GM18951 (cell line): Measurements from ENCODE around the gene DPAGT1.
"Not testable (repeated sequence)": the region's sequence is repeated elsewhere in the genome, so short reads cannot be mapped to it uniquely, and the experiment has no call there.

Experiments
- POLR2A ChIP-seq: IDR thresholded peaks from 4 replicates; pipeline ENCODE4 v1.6.1; 2011; ENCODE audit warnings: mild to moderate bottlenecking; ENCODE audit not compliant: insufficient read length, insufficient read depth; ENCODE audit errors: extremely low read depth
- in situ Hi-C: fragments of 300-500 bp; cut with MboI; formaldehyde crosslinking; loops from one replicate; pipeline ENCODE4 v1.12.0; 2022; ENCODE audit warnings: low sequenced_read_pairs, mixed read lengths, inconsistent platforms; ENCODE audit not compliant: unreplicated experiment

Gene DPAGT1

DNA sequence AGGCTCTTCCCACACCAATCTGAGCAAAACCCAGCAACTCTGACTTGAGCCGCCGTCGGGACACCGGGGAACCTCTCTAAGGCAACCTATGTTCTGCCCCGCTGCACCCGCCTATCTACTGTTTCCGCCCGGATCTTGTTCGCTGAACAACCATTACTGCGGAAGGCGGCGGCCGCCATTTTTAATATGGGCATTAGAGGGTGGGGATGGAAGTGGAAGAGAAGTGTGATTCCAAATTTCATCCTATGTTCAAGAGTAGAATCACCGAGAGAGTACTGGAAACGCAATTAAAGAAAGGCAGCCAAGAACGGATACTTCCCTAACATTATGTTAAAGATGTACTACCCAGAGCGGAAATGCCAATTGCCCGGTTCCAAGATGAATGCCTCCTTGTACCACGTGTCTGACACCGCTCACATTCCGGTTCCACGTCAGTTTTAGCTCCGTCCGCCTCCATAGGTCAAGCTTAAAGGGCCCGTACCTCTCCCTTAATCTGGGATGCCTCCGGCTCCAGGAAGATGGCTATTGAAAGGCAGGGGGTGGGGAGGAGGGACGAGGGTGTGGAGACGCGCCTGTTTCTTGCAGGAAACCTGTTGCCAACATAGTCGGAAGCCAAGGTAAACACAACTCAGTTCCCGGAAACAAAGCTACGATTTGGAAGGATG is at the start of gene DPAGT1:
TSS of gene DPAGT1 (minus strand) at position 95 of the 665 bp plus-strand sequence. CDS start 198 bp downstream, outside the sequence.
- TF ChIP-seq POLR2A, result no peak
- in situ Hi-C loops, result no loop called here

DNA sequence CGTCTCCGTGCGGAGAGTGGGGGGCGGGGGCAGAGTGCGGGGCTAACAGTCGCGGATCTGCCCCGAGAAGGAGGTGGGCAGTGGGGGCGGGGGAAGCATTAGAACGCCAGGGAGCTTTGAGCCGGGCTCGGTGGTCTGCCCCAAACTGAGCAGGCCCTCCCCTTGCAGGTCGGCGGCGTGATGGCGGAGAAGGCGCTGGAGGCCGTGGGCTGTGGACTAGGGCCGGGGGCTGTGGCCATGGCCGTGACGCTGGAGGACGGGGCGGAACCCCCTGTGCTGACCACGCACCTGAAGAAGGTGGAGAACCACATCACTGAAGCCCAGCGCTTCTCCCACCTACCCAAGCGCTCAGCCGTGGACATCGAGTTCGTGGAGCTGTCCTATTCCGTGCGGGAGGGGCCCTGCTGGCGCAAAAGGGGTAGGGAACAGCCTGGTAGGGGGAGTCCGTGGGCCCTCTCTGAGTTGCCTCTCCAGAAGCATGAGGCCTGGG is 48.2 kb upstream of the DPAGT1 start:
- in situ Hi-C loops, result no loop called here
- no peak for TF ChIP-seq POLR2A

DNA sequence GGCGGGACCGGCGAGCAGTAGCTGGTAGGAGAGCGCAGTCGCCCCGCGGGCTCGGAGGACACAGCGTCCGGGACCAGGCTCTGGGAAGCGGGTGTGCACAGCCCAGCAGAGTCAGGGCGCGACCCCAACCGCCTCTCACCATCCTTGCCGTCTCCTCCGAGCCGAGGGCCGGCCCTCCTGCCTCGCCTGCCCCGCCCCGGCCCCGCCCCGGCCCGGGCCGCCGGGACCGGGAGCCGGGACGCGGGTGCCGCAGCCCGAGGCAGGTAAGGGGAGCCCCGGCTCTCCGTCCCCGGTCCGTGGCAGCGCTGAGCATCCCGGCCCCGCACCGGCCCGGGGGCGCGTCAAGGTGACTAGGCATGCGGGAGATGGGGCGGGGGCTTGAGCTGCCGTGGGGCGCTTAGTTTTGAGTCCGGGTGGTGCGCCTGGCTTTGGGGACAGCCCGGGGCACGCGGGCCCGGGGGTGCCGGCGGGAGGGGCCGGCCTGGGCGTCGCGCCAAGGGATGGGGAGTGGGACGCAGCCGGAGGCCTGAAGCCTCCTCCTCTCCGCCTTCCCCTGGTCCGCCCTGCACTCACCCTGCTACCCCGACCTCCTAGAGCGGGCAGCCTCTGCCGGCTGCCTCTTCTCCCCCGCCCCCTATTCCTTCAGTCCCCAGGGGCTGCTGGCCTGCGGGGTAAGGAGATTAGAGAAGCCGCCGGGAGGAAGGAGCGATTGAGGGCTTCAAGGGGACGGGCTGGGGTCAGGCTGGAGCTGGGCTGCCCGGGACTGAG is 47.5 kb upstream of the DPAGT1 start, which contains the start of gene ABCG4:
TSS of gene ABCG4 (plus strand) at position 35 of the 768 bp plus-strand sequence. CDS start 914 bp downstream, outside the sequence.
- no peak for TF ChIP-seq POLR2A
- in situ Hi-C loops, result no loop called here

DNA sequence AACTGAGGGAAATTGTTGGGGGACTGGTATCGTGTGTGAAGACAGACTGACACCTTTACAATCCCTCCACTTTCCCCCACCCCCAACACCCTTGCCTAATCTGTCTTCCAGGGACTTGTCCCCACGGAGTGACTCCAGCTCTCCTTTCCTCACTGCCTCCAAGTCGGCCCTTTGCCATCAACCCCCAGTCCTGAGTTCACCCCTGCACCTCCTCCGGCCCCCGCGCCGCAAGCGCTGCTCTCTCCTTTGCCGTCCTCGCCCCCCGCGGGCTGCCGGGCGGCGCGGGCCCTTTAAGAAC is 47.0 kb upstream of the DPAGT1 start:
- in situ Hi-C loops, result no loop called here
- no peak for TF ChIP-seq POLR2A

DNA sequence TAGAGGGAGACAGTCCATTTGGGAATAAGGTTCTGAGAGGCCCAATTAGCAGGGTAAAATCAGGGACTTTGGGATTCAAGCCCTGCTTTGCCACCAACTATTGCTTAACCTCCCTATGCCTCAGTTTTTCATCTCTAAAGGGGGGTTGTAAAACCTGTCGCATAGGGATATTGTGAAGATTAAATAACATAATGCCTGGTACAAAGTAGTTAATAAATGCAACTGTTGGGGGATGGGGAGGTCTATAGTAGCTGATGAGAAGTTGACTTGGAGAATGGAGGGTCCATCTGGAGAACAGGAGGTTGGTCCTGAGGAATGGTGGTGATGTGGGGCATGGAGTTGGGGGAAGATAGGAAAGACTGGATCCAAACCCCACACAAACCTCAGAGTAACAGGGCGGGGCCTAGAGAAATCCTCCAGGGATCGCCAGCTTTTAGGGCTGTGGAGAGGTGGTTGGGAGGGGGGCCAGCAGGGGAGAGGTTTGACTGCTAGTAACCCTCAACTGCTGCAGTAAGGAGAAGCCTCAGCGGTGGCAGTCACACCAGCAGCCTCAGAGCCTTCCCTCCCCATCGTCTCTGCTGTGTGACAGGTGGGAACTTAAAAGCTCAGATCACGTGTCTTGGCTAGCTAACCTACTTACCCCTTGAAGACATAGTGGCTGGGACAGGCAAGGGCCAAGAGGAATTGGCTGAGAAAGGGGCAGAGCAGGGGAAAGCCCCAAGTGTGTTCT is 46.1 kb upstream of the DPAGT1 start:
- in situ Hi-C loops, result no loop called here
- no peak for TF ChIP-seq POLR2A

DNA sequence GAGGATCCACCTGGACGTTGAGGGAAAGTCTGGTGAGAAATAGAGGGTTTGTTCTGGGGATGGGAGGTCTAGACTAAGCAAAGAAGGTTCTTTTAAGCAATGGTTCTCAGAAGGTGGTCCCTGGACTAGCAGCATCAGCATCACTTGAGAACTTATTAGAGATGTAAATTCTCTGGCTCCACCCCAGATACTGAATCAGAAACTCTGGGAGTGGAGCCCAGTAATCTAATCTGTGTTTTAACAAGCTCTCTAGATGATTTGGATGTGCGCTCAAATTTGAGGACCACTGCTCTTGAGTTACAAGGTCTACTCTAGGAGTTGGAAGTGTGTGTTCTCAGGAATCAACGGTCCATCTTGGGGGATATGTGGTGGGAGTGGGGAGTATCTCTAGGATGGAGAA is 43.9 kb upstream of the DPAGT1 start:
- TF ChIP-seq POLR2A, result no peak
- in situ Hi-C loops, result no loop called here

DNA sequence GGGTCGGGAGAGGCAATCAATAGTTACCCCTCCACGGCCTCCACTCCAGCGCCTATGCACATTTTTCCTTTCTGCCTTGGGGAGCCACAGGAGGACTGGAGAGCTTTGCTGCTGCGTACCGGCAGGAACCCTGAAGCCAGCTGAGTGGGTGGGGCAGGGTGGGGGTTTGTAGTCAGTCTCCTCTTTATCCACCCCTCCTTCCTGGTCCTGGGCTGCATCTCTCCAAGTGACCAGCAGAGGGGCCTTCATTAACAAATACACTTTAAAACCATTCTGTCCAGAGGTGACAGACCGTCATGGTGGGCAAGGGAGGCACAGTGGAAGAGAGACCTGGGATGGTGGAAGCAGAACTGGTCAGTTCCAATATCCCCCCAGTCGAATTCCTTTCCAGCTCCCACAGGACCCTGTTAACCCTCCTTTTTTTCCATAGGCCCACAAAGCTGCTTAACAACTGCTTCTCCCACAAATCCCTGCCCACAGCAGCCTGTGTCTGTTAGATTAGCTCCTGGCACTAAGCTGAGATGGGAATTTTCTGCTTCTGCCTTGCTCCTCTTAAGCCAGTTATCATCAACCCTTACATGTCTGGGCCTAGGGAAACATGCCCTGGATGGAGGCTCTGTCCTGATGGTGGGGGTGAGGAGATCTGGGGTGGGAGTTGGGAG is 43.3 kb upstream of the DPAGT1 start:
- in situ Hi-C loops, result no loop called here
- TF ChIP-seq POLR2A, result no peak

DNA sequence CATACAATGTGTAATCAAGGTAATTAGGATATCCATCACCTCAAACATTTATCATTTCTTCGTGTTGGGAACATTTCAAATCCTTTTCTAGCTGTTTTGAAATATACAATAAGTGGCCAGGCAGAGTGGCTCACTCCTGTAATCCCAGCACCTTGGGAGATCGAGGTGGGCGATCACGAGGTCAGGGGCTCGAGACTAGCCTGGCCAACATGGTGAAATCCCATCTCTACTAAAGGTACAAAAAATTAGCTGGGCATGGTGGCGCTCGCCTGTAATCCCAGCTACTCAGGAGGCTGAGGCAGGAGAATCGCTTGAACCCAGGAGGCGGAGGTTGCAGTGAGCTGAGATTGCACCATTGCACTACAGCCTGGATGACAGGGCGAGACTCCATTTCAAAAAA is 37.6 kb upstream of the DPAGT1 start:
- in situ Hi-C loops, result not testable (repeated sequence)

DNA sequence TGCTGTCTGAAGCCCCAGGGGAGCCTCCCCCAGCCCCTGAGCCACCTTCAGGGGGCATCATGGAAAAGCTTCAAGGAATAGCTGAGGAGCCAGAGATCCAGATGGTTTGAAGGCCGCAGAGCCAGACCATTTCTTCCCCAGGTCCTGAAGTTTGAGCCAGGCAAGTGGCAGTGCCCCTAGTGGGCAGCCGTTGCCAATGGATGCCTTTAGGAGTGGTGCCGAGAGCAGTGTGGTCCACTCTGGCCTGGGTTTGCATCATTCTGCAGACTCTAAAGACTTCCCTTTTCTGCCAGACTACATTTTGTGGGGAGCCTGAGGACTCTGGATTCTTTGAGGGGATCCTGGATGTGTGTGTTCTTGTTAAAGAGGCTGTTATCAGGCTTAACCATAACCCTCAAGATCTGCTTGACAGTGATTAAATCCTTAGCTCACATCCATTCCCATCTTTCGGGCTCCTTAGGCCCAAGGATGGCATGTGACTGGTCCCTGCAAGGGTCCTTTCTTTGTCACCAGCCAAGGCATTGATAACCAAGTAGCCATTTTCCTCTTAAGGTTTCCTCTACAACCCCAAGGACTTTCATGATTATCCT is 32.8 kb upstream of the DPAGT1 start:
- no peak for TF ChIP-seq POLR2A
- in situ Hi-C loops, result no loop called here

DNA sequence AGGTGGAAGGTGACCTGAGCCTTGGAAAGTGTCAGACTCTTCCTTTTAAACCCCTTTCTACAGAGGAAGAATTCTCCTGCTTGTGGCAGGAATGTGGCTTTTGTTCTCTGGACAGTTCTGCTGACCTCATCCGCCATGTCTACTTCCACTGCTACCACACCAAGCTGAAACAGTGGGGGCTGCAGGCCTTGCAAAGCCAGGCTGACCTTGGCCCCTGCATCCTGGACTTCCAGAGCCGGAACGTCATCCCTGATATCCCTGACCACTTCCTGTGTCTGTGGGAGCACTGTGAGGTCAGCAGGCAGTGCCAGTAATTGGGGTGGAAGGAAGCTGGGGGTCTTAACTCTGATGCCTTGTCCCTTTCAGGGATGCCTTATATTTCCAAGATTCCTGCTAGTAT is 29.0 kb upstream of the DPAGT1 start:
- in situ Hi-C loops, result no loop called here

DNA sequence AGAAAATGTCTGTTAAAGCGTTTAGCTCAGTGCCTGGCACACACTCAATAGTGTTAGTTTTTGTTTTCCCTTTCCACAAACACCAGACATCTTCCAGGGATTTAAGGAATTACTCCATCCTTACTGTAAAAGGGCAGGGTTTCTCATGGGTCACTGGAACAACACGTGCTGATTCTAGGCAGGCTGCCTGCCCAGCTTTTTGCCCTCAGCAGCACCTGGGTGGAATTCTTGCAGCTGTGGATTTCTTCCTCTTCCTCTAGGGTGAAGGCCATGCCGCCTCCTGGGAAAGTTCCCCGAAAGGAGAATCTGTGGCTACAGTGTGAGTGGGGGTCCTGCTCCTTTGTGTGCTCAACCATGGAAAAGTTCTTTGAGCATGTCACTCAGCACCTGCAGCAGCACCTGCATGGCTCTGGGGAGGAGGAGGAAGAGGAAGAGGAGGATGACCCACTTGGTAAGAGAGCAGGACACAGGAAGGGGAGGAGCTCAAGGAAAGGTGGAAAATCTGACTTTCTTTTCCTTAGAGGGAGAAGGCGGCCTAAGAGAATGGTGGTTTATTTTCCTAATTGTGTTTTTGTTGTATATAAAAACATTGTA is 25.1 kb upstream of the DPAGT1 start:
- TF ChIP-seq POLR2A, result no peak
- in situ Hi-C loops, result no loop called here

More for the DNA sequence above, 29.0 kb upstream of the DPAGT1 start:
- no peak for TF ChIP-seq POLR2A

DNA sequence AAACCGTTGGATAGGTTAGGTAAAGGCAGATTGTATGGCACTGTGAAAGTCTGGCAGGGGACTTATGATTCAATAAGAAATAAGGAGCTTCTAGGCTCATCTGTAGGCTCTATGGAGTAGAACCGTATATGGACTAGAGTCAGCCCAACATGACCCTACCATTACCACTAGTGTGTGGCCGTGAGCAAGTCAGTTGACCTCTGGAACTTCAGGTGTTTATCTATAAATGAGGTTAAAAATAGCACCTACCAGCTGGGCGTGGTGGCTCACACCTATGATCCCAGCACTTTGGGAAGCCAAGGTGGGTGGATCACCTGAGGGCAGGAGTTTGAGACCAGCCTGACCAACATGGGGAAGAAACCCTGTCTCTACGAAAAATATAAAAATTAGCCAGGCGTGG is 24.2 kb upstream of the DPAGT1 start:
- TF ChIP-seq POLR2A, result no peak
- in situ Hi-C loops, result no loop called here

DNA sequence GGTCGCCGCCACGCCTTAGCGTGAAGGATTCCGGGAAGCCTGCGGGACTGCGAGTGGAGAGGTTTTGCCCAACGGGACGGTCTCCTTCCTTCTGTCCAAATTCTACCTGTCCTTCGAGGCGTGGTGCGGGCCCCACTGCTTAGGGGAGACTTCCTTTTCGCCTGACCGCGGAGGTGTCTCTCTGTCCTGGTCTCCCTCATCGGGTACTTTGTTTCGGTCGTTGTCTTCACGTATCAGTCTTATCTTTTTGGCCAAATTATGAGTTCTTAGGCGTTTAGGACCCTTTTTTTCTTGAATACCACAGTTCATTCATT is 20.1 kb upstream of the DPAGT1 start:
- TF ChIP-seq POLR2A, result no peak
- in situ Hi-C loops, result no loop called here
